ENCODE results near the gene TMPRSS15.

DNA sequence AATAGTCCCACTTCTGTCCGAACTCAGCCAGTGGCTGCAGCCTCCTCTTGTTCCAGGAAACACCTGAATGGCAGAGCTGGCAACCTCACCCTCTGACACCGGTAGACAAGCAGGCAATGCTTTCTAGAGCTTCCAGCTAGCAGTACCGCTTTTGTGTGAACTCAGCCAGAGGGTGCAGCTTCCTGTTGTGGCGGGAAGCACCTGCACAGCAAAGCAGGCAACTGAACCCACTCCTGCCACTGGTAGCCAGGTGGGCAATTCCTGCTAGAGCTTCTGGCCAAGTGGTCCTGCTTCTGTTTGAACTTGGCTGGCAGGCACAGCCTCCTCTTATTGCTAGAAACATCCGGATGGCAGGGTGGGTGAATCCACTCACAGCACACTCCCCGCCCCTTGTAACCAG, 40.1 kb upstream of the TMPRSS15 start:
- TF ChIP-seq, protein P1, sequence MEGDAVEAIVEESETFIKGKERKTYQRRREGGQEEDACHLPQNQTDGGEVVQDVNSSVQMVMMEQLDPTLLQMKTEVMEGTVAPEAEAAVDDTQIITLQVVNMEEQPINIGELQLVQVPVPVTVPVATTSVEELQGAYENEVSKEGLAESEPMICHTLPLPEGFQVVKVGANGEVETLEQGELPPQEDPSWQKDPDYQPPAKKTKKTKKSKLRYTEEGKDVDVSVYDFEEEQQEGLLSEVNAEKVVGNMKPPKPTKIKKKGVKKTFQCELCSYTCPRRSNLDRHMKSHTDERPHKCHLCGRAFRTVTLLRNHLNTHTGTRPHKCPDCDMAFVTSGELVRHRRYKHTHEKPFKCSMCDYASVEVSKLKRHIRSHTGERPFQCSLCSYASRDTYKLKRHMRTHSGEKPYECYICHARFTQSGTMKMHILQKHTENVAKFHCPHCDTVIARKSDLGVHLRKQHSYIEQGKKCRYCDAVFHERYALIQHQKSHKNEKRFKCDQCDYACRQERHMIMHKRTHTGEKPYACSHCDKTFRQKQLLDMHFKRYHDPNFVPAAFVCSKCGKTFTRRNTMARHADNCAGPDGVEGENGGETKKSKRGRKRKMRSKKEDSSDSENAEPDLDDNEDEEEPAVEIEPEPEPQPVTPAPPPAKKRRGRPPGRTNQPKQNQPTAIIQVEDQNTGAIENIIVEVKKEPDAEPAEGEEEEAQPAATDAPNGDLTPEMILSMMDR (IDR thresholded peaks at IDR 0.05), result no peak
- TF ChIP-seq POLR2A (IDR thresholded peaks at IDR 0.05) (no peak), EP300 (IDR thresholded peaks at IDR 0.05) (no peak), POLR2AphosphoS5 (IDR thresholded peaks at IDR 0.05) (no peak)

Measured in upper lobe of left lung (tissue), 4 donors.